HCT116 (cell line): ENCODE measurements around the gene CDC42EP5. TPM values are rescaled to one million over a fixed set of nuclear protein-coding genes. Genes with fewer than 3 reads are reported as not detected.

Experiments
- ATAC-seq: fragments of 200-7000 bp; cut with Tn5 transposase; 2 replicates; pipeline ENCODE4 v1.9.1; 2020; ENCODE audit warnings: mild to moderate bottlenecking, moderate library complexity
- BruUV-seq: library from RNA; stranded (reverse); fragments of 400-500 nt; replicated peaks from 2 replicates; lab custom pipeline; 2021; lab: Mats Ljungman, UMichigan
- CTCF ChIA-PET: fragments of 300-600 bp; sonication (Branson Sonifier 250); formaldehyde crosslinking; loops from one replicate; lab custom pipeline; 2021; ENCODE audit warnings: antibody characterized with exemption; lab: Charles Lee
- POLR2A ChIA-PET: fragments of 300-600, 350-600 bp; sonication (Branson Sonifier 250); formaldehyde crosslinking; loops from one replicate; lab custom pipeline; 2021; ENCODE audit warnings: antibody characterized with exemption; lab: Charles Lee
- RAD21 ChIA-PET, 2 experiments: fragments of 300-600 bp; sonication (Branson Sonifier 250); formaldehyde crosslinking; loops; one replicate each; lab custom pipeline; 2023; ENCODE audit warnings: low total read pairs in 2 of 2; ENCODE audit not compliant: uncharacterized antibody in 2 of 2, unreplicated experiment in 2 of 2, low non-redundant PET in 1 of 2; lab: Charles Lee
- DNase-seq: peaks from one replicate; pipeline ENCODE4 v3.0.0-alpha.2; 2010; ENCODE audit warnings: low read depth, low spot score
- H2AFZ ChIP-seq: fragments of 200-600 bp; shearing (Covaris generic), sonication (generic); 2 replicates; pipeline ENCODE4 v1.6.1; 2017; ENCODE audit warnings: low read depth, mixed run types, mixed read lengths, antibody characterized with exemption, low read length; ENCODE audit not compliant: poor library complexity, severe bottlenecking
- H3K27ac ChIP-seq: 2 replicates; pipeline ENCODE4 v1.5.1; 2012; ENCODE audit warnings: low read depth, low read length
- H3K27me3 ChIP-seq: fragments of 200-600 bp; sonication (generic); 2 replicates; pipeline ENCODE4 v1.6.1; 2016; ENCODE audit warnings: mixed run types, low read length, mixed read lengths; ENCODE audit not compliant: insufficient read depth
- H3K36me3 ChIP-seq, 2 experiments: fragments of 200-500 bp in 1 of 2; fragments of 200-600 bp in 1 of 2; sonication (Bioruptor generic) in 1 of 2; sonication (generic) in 1 of 2; 2 replicates each; pipeline versions ENCODE4 v1.5.1 to v1.6.1; 2014 to 2016; ENCODE audit warnings: low read length in 2 of 2, inconsistent platforms in 1 of 2, mixed read lengths in 1 of 2, mixed run types in 1 of 2; ENCODE audit not compliant: insufficient read depth in 2 of 2, control insufficient read depth in 1 of 2
- H3K4me1 ChIP-seq, 2 experiments: fragments of 200-600 bp in 1 of 2; sonication (generic) in 1 of 2; 2 replicates each; pipeline versions ENCODE4 v1.5.1 to v1.6.1; 2012 to 2017; ENCODE audit warnings: low read length in 2 of 2, inconsistent platforms in 1 of 2, mild to moderate bottlenecking in 1 of 2, mixed read lengths in 1 of 2, mixed run types in 1 of 2, moderate library complexity in 1 of 2; ENCODE audit not compliant: insufficient read depth in 2 of 2, control insufficient read depth in 1 of 2
- H3K4me2 ChIP-seq: fragments of 200-600 bp; sonication (generic); 2 replicates; pipeline ENCODE4 v1.6.1; 2017; ENCODE audit warnings: mixed run types, low read length, mixed read lengths
- H3K4me3 ChIP-seq, 2 experiments: fragments of 200-600 bp in 1 of 2; sonication (generic) in 1 of 2; replicated peaks in 1 of 2; 2 replicates each; pipeline ENCODE4 v1.5.1; 2011 to 2016; ENCODE audit warnings: low read length in 2 of 2, control low read depth in 1 of 2, low read depth in 1 of 2, mild to moderate bottlenecking in 1 of 2, mixed read lengths in 1 of 2, mixed run types in 1 of 2
- H3K79me2 ChIP-seq: fragments of 200-600 bp; sonication (generic); 2 replicates; pipeline ENCODE4 v1.6.1; 2017; ENCODE audit warnings: mild to moderate bottlenecking, mixed run types, low read length, moderate library complexity, mixed read lengths; ENCODE audit not compliant: insufficient read depth
- H3K9ac ChIP-seq: fragments of 200-600 bp; sonication (generic); 2 replicates; pipeline ENCODE4 v1.6.1; 2016; ENCODE audit warnings: low read length, mixed read lengths
- H3K9me2 ChIP-seq: fragments of 200-600 bp; sonication (generic), shearing (Covaris generic); 2 replicates; pipeline ENCODE4 v1.6.1; 2017; ENCODE audit warnings: mixed run types, mild to moderate bottlenecking, moderate library complexity; ENCODE audit not compliant: insufficient read depth
- H3K9me3 ChIP-seq, 2 experiments: fragments of 200-500 bp in 1 of 2; fragments of 200-600 bp in 1 of 2; sonication (Bioruptor generic) in 1 of 2; sonication (generic) in 1 of 2; 2 replicates each; pipeline ENCODE4 v1.6.1; 2014 to 2017; ENCODE audit warnings: low read length in 2 of 2, mixed read lengths in 2 of 2, inconsistent platforms in 1 of 2, low read depth in 1 of 2, mild to moderate bottlenecking in 1 of 2, mixed run types in 1 of 2, moderate library complexity in 1 of 2; ENCODE audit not compliant: control insufficient read depth in 1 of 2, insufficient read depth in 1 of 2
- H4K20me1 ChIP-seq: fragments of 200-600 bp; sonication (generic), shearing (Covaris generic); 2 replicates; pipeline ENCODE4 v1.6.1; 2017; ENCODE audit warnings: mixed run types, mild to moderate bottlenecking, moderate library complexity; ENCODE audit not compliant: insufficient read depth
- POLR2AphosphoS5 ChIP-seq: IDR thresholded peaks from 2 replicates; pipeline ENCODE4 v1.6.1; 2011; ENCODE audit warnings: mild to moderate bottlenecking, low read depth, low read length, moderate library complexity
- RAD21 ChIP-seq: IDR thresholded peaks from 2 replicates; pipeline ENCODE4 v1.6.1; 2012; ENCODE audit warnings: low read depth, mild to moderate bottlenecking
- SP1 ChIP-seq: IDR thresholded peaks from 2 replicates; pipeline ENCODE4 v1.6.1; 2012; ENCODE audit warnings: low read depth
- intact Hi-C: fragments of 100-400 bp; cut with micrococcal nuclease; formaldehyde crosslinking; loops from 2 replicates; pipeline ENCODE4 v1.10.0; 2022
- total RNA-seq: library from RNA; stranded (reverse); gene quantifications from one replicate; pipeline ENCODE4 v1.2.1, GENCODE V29; 2021; ENCODE audit not compliant: unreplicated experiment
- TF ChIP-seq, protein P1 (sequence below): IDR thresholded peaks from 2 replicates; pipeline ENCODE4 v1.6.1; 2012

CDC42EP5 gene
- total RNA-seq, 1 experiment from 2014 or later, result 0.64 TPM

DNA sequence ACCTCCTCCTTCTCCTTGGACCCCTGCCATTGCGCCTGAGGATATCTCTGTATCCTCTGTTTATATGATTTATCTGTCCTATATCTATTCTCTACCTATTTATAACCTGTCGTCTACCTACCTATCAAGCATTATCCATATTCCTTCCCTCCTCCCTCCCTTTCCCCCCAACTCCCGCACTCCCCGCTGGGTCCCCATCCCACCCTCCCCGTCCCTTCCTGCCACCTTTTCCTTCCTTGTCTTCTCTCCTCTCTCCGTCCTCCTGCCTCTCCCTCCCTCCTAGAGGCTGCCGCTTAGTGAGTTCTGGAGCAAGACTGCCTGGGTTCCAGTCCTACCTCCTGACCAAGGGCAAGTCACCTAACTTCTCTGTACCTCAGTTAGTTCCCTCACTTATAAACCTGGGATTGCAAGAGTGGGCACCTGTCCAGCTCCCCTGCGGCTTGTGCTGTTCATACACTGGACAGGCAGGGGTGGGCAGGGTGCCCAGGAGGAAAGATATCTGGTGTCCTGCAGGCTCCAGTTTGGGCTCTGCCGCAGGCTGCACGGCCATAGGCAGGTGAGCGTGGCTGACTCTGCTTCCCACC is 41.7 kb downstream of the CDC42EP5 start:
- Histone ChIP-seq H2AFZ (no peak overlapping the region), H3K9me3 (no peaks in the 10 kb centered on the region), H3K27me3 (no peaks in the 10 kb centered on the region), H3K36me3 (no peaks in the 10 kb centered on the region), H4K20me1 (no peaks in the 10 kb centered on the region), H3K79me2 (no peaks in the 10 kb centered on the region), H3K9me2 (no peaks in the 10 kb centered on the region), H3K4me3 (peak overlapping the region; percentile 25 to 46), H3K9ac (peak overlapping the region; percentile 62), H3K4me2 (peak overlapping the region; percentile 88), H3K27ac (peak overlapping the region; percentile 60), H3K4me1 (peaks cover 29 to 36% of the 10 kb centered on the region in 2 experiments)
- ChIA-PET POLR2A (interaction anchor here (0.9 to 1.6 kb wide), 5 partner anchors 10 to 32 kb away, joined by 3 to 8 read pairs (median 4); partner anchors contain the start of genes LENG8 and LENG9), CTCF (interaction anchor here (0.7 to 1.4 kb wide), 6 partner anchors 10 to 46 kb away, joined by 3 to 7 read pairs (median 3); no protein-coding TSS in a partner anchor), RAD21 (interaction anchor here in 1 of 2 experiments (0.6 kb wide), 1 partner anchor 638 kb away, joined by 10 read pairs; no protein-coding TSS in a partner anchor)
- TF ChIP-seq SP1, result peak; percentile 31; the same call in 1 of the 2 replicates
- TF ChIP-seq, protein P1, sequence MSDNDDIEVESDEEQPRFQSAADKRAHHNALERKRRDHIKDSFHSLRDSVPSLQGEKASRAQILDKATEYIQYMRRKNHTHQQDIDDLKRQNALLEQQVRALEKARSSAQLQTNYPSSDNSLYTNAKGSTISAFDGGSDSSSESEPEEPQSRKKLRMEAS, result no peak
- intact Hi-C loops, result no loop called here
- no TSS peak for BruUV-seq
- peak; percentile 51 for ATAC-seq
- peak; percentile 48 for DNase-seq

DNA sequence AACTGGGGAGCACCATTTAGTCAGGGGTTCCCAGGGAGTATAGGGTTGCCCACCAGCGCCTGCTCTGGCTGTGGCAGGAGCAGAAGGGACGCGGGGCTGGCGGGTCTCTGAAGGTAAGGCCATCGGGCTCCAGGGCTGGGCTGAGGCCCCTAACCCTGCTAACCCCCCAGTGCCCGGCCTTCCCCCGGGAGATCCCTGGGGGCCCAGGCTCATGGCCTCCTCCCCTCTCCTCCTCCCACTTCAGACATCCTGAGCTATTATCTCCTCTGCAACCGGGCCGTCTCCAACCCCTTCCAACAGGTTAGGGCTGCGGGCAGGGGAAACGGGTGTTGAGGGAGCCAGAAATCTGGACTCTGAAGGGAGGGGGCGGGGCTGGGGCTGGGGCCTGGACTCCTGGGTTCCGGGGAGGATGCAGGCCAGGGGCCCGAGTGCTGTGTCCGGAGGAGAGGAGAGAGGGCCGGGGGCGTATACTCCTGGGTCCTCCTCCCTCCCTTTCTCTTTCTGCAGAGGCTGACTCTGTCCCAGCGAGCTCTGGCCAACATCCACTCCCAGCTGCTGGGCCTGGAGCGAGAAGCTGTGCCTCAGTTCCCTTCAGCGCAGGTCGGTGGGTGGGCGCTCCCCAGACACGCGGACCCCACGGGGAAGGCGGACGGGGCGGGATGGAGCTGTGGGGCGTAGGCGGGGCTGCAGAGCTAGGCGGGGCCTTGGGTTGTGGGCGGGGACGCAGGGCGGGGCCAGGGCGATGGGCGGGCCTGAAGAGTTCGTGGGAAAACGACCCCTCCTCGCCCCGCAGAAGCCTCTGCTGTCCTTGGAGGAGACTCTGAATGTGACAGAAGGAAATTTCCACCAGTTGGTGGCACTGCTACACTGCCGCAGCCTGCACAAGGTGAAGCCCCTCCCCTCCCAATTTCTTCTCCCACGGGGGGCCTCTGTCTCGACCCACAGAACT is 42.5 kb downstream of the CDC42EP5 start:
- RAD21 ChIA-PET, result no interaction called here
- Histone ChIP-seq H4K20me1 (no peaks in the 10 kb centered on the region), H3K4me1 (peaks cover 29 to 36% of the 10 kb centered on the region in 2 experiments), H3K9me2 (no peaks in the 10 kb centered on the region), H3K36me3 (no peaks in the 10 kb centered on the region)
- POLR2A ChIA-PET, result interaction anchor here (0.9 to 1.6 kb wide), 3 partner anchors 9 to 18 kb away, joined by 3 to 8 read pairs (median 4); partner anchors contain the start of gene LENG8
- no peak for TF ChIP-seq RAD21
- TF ChIP-seq POLR2AphosphoS5, result peak; percentile 4
- TF ChIP-seq, all 23 proteins: peak for 1
- no TSS peak for BruUV-seq
- peak; percentile 21 for DNase-seq
- Histone ChIP-seq H3K27me3 (no peaks in the 10 kb centered on the region), H3K27ac (peak overlapping the region; percentile 60; the same call in 1 of the 2 replicates), H3K9me3 (no peaks in the 10 kb centered on the region), H3K79me2 (no peaks in the 10 kb centered on the region), H3K4me2 (peak overlapping the region; percentile 88), H2AFZ (no peak overlapping the region), H3K4me3 (peak overlapping the region; percentile 25 to 46), H3K9ac (peak overlapping the region; percentile 62)
- ATAC-seq, result peak; percentile 76
- intact Hi-C loops, result no loop called here
- CTCF ChIA-PET, result interaction anchor here (1.2 to 1.4 kb wide), 3 partner anchors 10 to 39 kb away, joined by 3 to 7 read pairs (median 4); no protein-coding TSS in a partner anchor
